HL-60 (cell line): ENCODE results near the gene DDC.

Experiments used
- DNase-seq, 2 experiments: peaks; one replicate each; pipeline ENCODE4 v3.0.0-alpha.2; 2010 to 2020; ENCODE audit warnings: low read depth in 1 of 2, low spot score in 1 of 2
- H3K27ac ChIP-seq: fragments of 250-450 bp; sonication (Bioruptor Pico); replicated peaks from 2 replicates; pipeline ENCODE4 v1.5.1; 2020; ENCODE audit warnings: mild to moderate bottlenecking, moderate library complexity
- H3K27me3 ChIP-seq: fragments of 250-450 bp; sonication (Bioruptor Pico); 2 replicates; pipeline ENCODE4 v1.5.1; 2021; ENCODE audit warnings: mild to moderate bottlenecking, moderate library complexity; ENCODE audit not compliant: insufficient read depth, poor library complexity, severe bottlenecking
- H3K4me3 ChIP-seq: replicated peaks from 2 replicates; pipeline ENCODE4 v1.5.1; 2011; ENCODE audit warnings: mild to moderate bottlenecking, control low read depth, low read length; ENCODE audit not compliant: insufficient read depth
- GABPA ChIP-seq: IDR thresholded peaks from 2 replicates; pipeline ENCODE4 v1.6.1; 2012; ENCODE audit warnings: low read depth
- POLR2AphosphoS5 ChIP-seq: IDR thresholded peaks from 2 replicates; pipeline ENCODE4 v1.6.1; 2012; ENCODE audit warnings: low read depth
- SPI1 ChIP-seq: IDR thresholded peaks from 2 replicates; pipeline ENCODE4 v1.6.1; 2012; ENCODE audit warnings: low read depth, mild to moderate bottlenecking, borderline replicate concordance
- TF ChIP-seq, protein P1 (sequence below): IDR thresholded peaks from 2 replicates; pipeline ENCODE4 v1.6.1; 2012; ENCODE audit warnings: low read depth; ENCODE audit not compliant: insufficient replicate concordance
- TF ChIP-seq, protein P2 (sequence below): IDR thresholded peaks from one replicate; pipeline ENCODE4 v1.5.1; 2011; ENCODE audit warnings: low read length, control low read depth, inconsistent platforms; ENCODE audit not compliant: insufficient read depth

Gene DDC

DNA sequence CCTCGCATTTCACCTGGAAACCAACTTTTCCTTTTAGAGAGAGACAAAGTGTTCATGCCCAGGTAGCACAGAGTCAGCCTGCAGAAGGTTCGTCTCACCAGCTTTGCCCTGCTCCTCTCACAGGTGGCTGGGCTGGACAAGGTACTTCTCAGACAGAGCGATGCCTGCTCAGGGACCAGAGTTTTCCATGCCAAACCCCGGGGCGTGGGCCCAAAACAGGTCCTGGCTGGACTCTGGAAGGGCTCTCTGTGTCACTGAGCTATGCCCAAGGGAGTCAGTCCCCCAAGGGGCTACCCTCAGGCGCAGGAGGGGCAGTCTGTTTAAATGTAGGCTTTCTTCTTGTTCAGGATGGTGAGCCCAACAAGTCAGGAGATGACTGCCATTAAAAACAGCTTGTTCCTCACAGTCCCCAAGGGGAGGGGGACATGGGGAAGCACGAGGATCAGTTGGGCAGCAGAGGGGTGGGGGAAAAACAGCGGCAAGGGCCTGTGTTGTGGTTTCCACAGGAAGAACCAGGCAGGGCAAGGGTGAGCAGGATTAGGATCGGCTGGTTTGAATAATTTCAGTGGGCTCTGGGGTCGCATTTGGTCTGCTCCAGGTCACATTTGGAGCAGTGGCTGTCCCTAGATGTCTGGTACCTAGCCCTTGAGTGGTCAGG, 59.5 kb downstream of the DDC start:
- DNase-seq: no peak
- TF ChIP-seq POLR2AphosphoS5: no peak
- no peak for TF ChIP-seq SPI1
- TF ChIP-seq, protein P1, sequence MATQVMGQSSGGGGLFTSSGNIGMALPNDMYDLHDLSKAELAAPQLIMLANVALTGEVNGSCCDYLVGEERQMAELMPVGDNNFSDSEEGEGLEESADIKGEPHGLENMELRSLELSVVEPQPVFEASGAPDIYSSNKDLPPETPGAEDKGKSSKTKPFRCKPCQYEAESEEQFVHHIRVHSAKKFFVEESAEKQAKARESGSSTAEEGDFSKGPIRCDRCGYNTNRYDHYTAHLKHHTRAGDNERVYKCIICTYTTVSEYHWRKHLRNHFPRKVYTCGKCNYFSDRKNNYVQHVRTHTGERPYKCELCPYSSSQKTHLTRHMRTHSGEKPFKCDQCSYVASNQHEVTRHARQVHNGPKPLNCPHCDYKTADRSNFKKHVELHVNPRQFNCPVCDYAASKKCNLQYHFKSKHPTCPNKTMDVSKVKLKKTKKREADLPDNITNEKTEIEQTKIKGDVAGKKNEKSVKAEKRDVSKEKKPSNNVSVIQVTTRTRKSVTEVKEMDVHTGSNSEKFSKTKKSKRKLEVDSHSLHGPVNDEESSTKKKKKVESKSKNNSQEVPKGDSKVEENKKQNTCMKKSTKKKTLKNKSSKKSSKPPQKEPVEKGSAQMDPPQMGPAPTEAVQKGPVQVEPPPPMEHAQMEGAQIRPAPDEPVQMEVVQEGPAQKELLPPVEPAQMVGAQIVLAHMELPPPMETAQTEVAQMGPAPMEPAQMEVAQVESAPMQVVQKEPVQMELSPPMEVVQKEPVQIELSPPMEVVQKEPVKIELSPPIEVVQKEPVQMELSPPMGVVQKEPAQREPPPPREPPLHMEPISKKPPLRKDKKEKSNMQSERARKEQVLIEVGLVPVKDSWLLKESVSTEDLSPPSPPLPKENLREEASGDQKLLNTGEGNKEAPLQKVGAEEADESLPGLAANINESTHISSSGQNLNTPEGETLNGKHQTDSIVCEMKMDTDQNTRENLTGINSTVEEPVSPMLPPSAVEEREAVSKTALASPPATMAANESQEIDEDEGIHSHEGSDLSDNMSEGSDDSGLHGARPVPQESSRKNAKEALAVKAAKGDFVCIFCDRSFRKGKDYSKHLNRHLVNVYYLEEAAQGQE: no peak
- TF ChIP-seq GABPA: no peak
- TF ChIP-seq, protein P2, sequence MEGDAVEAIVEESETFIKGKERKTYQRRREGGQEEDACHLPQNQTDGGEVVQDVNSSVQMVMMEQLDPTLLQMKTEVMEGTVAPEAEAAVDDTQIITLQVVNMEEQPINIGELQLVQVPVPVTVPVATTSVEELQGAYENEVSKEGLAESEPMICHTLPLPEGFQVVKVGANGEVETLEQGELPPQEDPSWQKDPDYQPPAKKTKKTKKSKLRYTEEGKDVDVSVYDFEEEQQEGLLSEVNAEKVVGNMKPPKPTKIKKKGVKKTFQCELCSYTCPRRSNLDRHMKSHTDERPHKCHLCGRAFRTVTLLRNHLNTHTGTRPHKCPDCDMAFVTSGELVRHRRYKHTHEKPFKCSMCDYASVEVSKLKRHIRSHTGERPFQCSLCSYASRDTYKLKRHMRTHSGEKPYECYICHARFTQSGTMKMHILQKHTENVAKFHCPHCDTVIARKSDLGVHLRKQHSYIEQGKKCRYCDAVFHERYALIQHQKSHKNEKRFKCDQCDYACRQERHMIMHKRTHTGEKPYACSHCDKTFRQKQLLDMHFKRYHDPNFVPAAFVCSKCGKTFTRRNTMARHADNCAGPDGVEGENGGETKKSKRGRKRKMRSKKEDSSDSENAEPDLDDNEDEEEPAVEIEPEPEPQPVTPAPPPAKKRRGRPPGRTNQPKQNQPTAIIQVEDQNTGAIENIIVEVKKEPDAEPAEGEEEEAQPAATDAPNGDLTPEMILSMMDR: no peak
- Histone ChIP-seq H3K27me3 (no peaks in the 10 kb centered on the region), H3K27ac (no peak overlapping the region), H3K4me3 (no peak overlapping the region)

DNA sequence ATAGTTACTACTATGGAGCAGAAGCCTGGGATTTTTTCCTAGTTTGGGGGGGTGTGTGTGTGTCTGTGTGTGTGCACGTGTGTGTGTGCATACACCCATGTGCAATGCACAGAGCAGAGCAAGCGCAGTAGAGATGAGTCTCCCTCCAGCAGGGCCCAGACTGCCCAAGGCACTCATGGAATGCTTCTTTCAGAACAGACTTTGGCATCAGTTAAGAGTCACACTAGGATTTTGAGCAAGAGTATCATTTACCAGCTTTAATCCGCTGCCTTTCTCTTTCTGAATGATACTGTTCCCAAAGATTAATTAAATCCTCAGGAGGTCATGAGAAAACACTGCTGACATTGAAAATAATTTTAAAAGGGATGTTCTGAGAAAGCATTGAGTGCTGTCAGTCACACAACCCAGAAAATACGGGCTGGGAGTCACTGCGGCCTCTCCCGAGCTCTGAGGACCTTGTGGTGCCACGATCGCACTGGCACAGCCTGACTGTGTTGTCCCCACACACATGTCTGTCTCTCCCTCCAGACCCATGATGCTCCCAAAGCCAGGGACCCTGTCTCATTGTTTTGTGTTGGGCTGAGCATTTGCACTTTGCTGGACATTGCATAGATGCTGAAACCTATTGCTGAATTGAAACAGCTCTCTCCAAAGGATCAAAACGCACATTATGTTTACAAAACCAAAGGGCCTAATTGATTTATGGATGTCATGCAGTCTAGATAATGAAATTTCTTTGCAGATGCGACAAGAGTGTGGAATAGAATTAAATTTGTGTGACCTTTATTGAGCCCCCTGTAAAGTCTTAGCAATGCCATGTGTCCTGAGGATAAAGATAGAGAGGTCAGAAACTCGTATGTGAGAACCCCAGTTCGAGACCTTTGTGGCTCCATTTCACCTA, 60.3 kb downstream of the DDC start:
- Histone ChIP-seq H3K27ac (no peak overlapping the region), H3K4me3 (no peak overlapping the region), H3K27me3 (no peaks in the 10 kb centered on the region)
- TF ChIP-seq, protein P2: no peak
- no peak for TF ChIP-seq GABPA
- no peak for TF ChIP-seq SPI1
- TF ChIP-seq, protein P1: no peak
- TF ChIP-seq POLR2AphosphoS5: no peak
- no peak for DNase-seq

DNA sequence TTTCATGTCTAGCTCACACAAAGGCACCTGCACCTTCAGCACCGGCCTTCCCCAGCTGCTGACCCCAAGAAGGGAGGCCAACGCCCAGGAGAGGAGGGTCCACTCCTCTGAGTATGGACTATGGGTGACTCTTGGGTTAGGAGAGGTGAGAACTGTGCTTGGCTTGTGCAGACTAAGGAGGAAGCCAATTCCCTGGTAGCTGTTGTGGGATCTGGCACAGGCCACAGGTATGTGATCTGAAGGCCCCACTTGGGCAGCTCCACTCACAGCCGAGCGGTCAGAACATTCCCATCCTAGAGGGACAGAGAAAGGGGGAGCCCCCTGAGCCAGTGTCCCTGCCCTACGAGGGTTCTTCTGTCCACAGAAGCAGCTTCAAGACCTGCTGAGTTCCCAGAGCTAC, 62.3 kb downstream of the DDC start:
- no peak for DNase-seq
- Histone ChIP-seq H3K27ac (no peak overlapping the region), H3K4me3 (no peak overlapping the region), H3K27me3 (peaks cover 6% of the 10 kb centered on the region)
- TF ChIP-seq POLR2AphosphoS5 (no peak), SPI1 (no peak), GABPA (no peak)
- TF ChIP-seq, protein P1: no peak
- TF ChIP-seq, protein P2: no peak
